ENCODE measurements around the gene SERPING1. TPM values are rescaled to one million over a fixed set of nuclear protein-coding genes. Genes with fewer than 3 reads are reported as not detected.

SERPING1 gene
- total RNA-seq, 2 donors from 2014 or later = 166 to 216 TPM

- 79 to 80% methylated on average over 4 of the region's 4 CpGs for WGBS, 2 donors
- Histone ChIP-seq H3K27ac (no peak overlapping the region), H3K4me1 (no peaks in the 10 kb centered on the region), H3K9me3 (no peaks in the 10 kb centered on the region), H3K4me3 (no peak overlapping the region), H3K36me3 (replicated peaks in 1 of 2; ENCODE audit: insufficient read depth in 1 of 2, low read depth in 2 of 2) (peaks cover 0 to 8% of the 10 kb centered on the region in 2 donors), H3K27me3 (no peaks in the 10 kb centered on the region)
- no peak for ATAC-seq
- TF ChIP-seq POLR2A (IDR thresholded peaks at IDR 0.05) (no peak), CTCF (IDR thresholded peaks at IDR 0.05) (no peak)
- intact Hi-C loops (cut with DNase I) = no loop called here
- DNase-seq = no peak
Observed at GRCh38 chr11:57610170-57610569, 12.7 kb downstream of the SERPING1 start.

- Histone ChIP-seq H3K27ac (no peak overlapping the region), H3K9me3 (no peaks in the 10 kb centered on the region), H3K4me1 (no peaks in the 10 kb centered on the region), H3K4me3 (no peak overlapping the region), H3K36me3 (replicated peaks in 1 of 2; ENCODE audit: insufficient read depth in 1 of 2, low read depth in 2 of 2) (peaks cover 0 to 2% of the 10 kb centered on the region in 2 donors), H3K27me3 (no peaks in the 10 kb centered on the region)
- TF ChIP-seq CTCF (IDR thresholded peaks at IDR 0.05) = no peak
- intact Hi-C loops (cut with DNase I) = no loop called here
- no peak for ATAC-seq
- WGBS, 2 donors = 64 to 74% methylated on average over 9 to 10 of the region's 10 CpGs
- DNase-seq = no peak
Observed at GRCh38 chr11:57614234-57614772, 16.8 kb downstream of the SERPING1 start.

GRCh38 chr11:57615308-57615707 is 17.8 kb downstream of the SERPING1 start:
- no peaks in the 10 kb centered on the region for H3K9me3 ChIP-seq
- H3K27ac ChIP-seq = no peak overlapping the region
- intact Hi-C loops (cut with DNase I) = no loop called here
- TF ChIP-seq CTCF (IDR thresholded peaks at IDR 0.05) (no peak), POLR2A (IDR thresholded peaks at IDR 0.05) (no peak)
- no peaks in the 10 kb centered on the region for H3K4me1 ChIP-seq
- peaks cover 0 to 2% of the 10 kb centered on the region in 2 donors for H3K36me3 ChIP-seq (replicated peaks in 1 of 2; ENCODE audit: insufficient read depth in 1 of 2, low read depth in 2 of 2)
- DNase-seq (no peak), ATAC-seq (no peak)
- no peak overlapping the region for H3K4me3 ChIP-seq
- WGBS, 2 donors = 61 to 80% methylated on average over 1 of the region's 1 CpG
- no peaks in the 10 kb centered on the region for H3K27me3 ChIP-seq

GRCh38 chr11:57616595-57616994 is 19.1 kb downstream of the SERPING1 start:
- peaks cover 0 to 2% of the 10 kb centered on the region in 2 donors for H3K36me3 ChIP-seq (replicated peaks in 1 of 2; ENCODE audit: insufficient read depth in 1 of 2, low read depth in 2 of 2)
- WGBS, 2 donors = 49 to 50% methylated on average over 3 of the region's 3 CpGs
- ATAC-seq = no peak

More at GRCh38 chr11:57616595-57616994, 19.1 kb downstream of the SERPING1 start:
- no peak for DNase-seq
- Histone ChIP-seq H3K9me3 (no peaks in the 10 kb centered on the region), H3K27me3 (no peaks in the 10 kb centered on the region), H3K4me1 (no peaks in the 10 kb centered on the region), H3K27ac (no peak overlapping the region), H3K4me3 (no peak overlapping the region)
- intact Hi-C loops (cut with DNase I) = no loop called here
- TF ChIP-seq CTCF (IDR thresholded peaks at IDR 0.05) (no peak), POLR2A (IDR thresholded peaks at IDR 0.05) (no peak)

Data from body of pancreas (tissue), 4 donors.